RWPE1 (cell line): Measurements from ENCODE around the gene USP32.
"Not testable (repeated sequence)": the region's sequence is repeated elsewhere in the genome, so short reads cannot be mapped to it uniquely, and the experiment has no call there.

Experiments used
- CTCF ChIA-PET: fragments of 350-600 bp; sonication (Branson Sonifier 250); formaldehyde crosslinking; extraction: SDS; loops from one replicate; lab custom pipeline; 2021; lab: Yijun Ruan, JAX
- POLR2A ChIA-PET: fragments of 400-600 bp; formaldehyde crosslinking; extraction: SDS; loops from one replicate; lab custom pipeline; 2020; ENCODE audit warnings: antibody characterized with exemption; ENCODE audit not compliant: low non-redundant PET; lab: Yijun Ruan, JAX
- DNase-seq: peaks from one replicate; pipeline ENCODE4 v3.0.0; 2012; ENCODE audit warnings: low spot score
- H3K27ac ChIP-seq: fragments of 450-650 bp; 2 replicates; pipeline ENCODE4 v1.5.1; 2017
- TF ChIP-seq, protein P1 (sequence below): fragments of 450-650 bp; conservative IDR thresholded peaks from 2 replicates; pipeline ENCODE4 v1.5.1; 2017; ENCODE audit warnings: low read depth, mild to moderate bottlenecking

USP32 gene

GRCh38 chr17:60426596-60426995 is 34.7 kb upstream of the USP32 start:
- TF ChIP-seq, protein P1, sequence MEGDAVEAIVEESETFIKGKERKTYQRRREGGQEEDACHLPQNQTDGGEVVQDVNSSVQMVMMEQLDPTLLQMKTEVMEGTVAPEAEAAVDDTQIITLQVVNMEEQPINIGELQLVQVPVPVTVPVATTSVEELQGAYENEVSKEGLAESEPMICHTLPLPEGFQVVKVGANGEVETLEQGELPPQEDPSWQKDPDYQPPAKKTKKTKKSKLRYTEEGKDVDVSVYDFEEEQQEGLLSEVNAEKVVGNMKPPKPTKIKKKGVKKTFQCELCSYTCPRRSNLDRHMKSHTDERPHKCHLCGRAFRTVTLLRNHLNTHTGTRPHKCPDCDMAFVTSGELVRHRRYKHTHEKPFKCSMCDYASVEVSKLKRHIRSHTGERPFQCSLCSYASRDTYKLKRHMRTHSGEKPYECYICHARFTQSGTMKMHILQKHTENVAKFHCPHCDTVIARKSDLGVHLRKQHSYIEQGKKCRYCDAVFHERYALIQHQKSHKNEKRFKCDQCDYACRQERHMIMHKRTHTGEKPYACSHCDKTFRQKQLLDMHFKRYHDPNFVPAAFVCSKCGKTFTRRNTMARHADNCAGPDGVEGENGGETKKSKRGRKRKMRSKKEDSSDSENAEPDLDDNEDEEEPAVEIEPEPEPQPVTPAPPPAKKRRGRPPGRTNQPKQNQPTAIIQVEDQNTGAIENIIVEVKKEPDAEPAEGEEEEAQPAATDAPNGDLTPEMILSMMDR, result no peak
- H3K27ac ChIP-seq, result no peak overlapping the region
- ChIA-PET POLR2A (no interaction called here), CTCF (interaction anchor here (0.6 kb wide), 1 partner anchor 1248 kb away, joined by 3 read pairs; no protein-coding TSS in a partner anchor)
- DNase-seq, result no peak

- no peak for DNase-seq
- H3K27ac ChIP-seq, result no peak overlapping the region
- TF ChIP-seq, protein P1, result no peak
- ChIA-PET POLR2A (no interaction called here), CTCF (no interaction called here)
These were observed 33.7 kb upstream of the USP32 start for GRCh38 chr17:60425626-60426025.

- ChIA-PET CTCF (interaction anchor here (0.6 to 1.2 kb wide), 2 partner anchors 10 to 125 kb away, joined by 4 read pairs; no protein-coding TSS in a partner anchor), POLR2A (no interaction called here)
- TF ChIP-seq, protein P1, result no peak
- no peak overlapping the region for H3K27ac ChIP-seq
- no peak for DNase-seq
These were observed 31.9 kb upstream of the USP32 start for GRCh38 chr17:60423865-60424264.

GRCh38 chr17:60422162-60422665 is 30.3 kb upstream of the USP32 start, which contains the start of gene CHCT1:
TSS of gene CHCT1 (plus strand) at chr17:60422489. CDS start at chr17:60422593, 104 bp downstream.
- ChIA-PET CTCF (interaction anchor here (0.5 kb wide), 1 partner anchor 49 kb away, joined by 3 read pairs; no protein-coding TSS in a partner anchor), POLR2A (no interaction called here)
- DNase-seq, result no peak
- no peak within 1 kb of the TSS for H3K27ac ChIP-seq
- TF ChIP-seq, protein P1, result no peak

DNA sequence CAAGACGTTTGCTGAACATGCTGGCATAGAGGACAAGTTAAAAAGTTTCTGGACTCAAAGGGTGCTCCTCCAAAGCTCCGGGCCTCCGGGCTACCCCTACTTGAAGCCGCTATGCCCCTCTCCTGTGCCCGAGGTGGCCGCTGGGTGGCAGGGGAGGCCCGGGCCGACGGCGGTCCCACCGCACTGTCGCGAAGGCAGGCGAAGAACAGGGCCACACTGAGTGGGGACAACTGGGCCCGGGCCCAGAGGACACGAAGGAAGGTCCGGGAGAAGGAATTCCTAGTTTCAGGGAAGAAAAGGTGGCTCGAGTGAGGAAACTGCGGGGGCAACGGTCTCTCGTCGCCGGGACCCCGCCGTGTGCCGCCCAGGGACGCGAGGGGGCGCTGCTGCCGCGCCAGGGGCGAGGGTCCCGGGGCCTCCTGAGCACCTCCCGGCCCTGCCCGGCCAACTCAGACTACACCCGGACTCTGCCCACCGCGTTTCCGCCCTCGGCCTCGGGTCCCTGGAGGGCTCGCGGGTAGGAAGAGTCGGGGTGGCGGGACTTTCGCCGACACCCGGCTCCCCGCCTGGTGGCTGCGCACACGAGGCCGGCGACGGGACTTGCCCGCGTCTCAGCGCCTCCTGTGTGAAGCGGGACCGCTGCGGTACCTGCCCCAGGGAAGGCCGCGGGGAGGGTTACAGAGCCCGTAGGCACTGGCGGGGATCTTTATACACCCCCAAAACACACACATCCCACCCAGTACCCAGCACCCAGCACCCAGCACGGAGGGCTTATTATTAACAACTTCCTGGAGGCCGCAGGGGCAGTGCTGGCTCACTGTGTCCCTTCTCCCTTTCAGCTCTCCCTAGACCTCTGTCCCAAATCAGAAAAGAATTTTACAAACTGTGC is 29.6 kb upstream of the USP32 start:
- POLR2A ChIA-PET, result no interaction called here

GRCh38 chr17:60419875-60420274 is 27.9 kb upstream of the USP32 start:
- CTCF ChIA-PET, H3K27ac ChIP-seq, DNase-seq, POLR2A ChIA-PET: not testable (repeated sequence)

More for the DNA sequence above, 29.6 kb upstream of the USP32 start:
- peak; percentile 55 for DNase-seq
- TF ChIP-seq, protein P1, result peak; percentile 96
- CTCF ChIA-PET, result interaction anchor here (0.5 to 0.8 kb wide), 5 partner anchors 16 to 285 kb away, joined by 3 to 6 read pairs (median 3); no protein-coding TSS in a partner anchor
- no peak overlapping the region for H3K27ac ChIP-seq

DNA sequence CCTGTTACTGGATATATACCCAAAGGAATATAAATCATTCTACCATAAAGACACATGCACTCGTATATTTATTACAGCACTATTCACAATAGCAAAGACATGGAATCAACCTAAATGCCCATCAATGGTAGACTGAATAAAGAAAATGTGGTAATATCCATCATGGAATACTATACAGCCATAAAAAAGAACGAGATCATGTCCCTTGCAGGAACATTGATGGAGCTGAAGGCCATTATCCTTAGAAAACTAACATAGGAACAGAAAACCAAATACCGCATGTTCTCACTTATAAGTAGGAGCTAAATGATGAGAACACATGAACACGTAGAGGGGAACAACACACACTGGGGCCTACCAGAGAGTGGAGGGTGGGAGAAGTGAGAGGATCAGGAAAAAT is 27.1 kb upstream of the USP32 start:
- CTCF ChIA-PET, result interaction anchor here (0.7 kb wide), 1 partner anchor 151 kb away, joined by 3 read pairs; no protein-coding TSS in a partner anchor
- DNase-seq, POLR2A ChIA-PET, H3K27ac ChIP-seq: not testable (repeated sequence)
